Measurements from ENCODE around the gene PFDN4. TPM values are rescaled to one million over a fixed set of nuclear protein-coding genes. Genes with fewer than 3 reads are reported as not detected.

The PFDN4 gene
- total RNA-seq, 1 experiment from 2014 or later: 257 TPM

GRCh38 chr20:54172856-54173652 lies 34.8 kb upstream of the PFDN4 start:
- DNase-seq (ENCODE audit: low spot score): no peak
- in situ Hi-C loops (cut with HindIII; ENCODE audit: low sequenced_read_pairs): no loop called here

- DNase-seq (ENCODE audit: low spot score): no peak
- in situ Hi-C loops (cut with HindIII; ENCODE audit: low sequenced_read_pairs): no loop called here
Measured at GRCh38 chr20:54173653-54174456, 34.0 kb upstream of the PFDN4 start, which contains the start of gene CYP24A1. CYP24A1 (minus strand) TSS chr20:54173986; CDS start chr20:54173579, 407 bp downstream.

DNA sequence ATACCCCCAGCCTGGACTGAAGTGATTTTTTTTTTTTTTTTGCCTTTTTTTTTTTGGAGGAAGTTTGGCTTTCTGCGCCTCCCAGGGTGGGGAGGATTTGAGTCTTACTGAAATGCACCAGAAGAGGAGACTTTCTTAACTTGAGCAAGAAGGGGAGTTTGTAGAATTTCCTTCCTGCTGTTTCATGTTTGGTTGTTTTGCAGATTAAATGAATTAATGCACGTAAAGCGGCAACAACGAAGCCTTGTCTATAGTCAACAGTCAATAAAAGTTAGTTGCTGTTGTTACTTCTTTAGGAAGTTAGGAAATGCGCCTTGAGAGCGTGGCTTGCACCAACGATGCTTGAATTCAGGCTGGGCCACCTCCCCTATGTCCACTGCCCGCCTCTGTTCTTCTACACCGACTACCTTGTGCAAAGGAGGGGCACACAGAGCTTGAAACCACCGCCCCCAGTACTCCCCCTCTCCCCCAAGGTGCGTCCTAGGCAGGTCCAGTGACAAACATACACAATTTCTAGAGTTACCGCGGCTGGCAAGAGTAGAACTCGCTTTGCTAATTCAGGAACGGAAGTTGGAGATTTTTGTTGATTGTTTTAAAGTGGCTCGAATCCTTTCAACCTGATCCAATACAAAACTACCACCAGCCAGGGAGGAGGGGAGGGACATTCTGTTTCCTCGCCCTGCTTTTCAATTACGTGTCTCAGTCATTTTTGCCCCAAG lies 33.3 kb upstream of the PFDN4 start:
- DNase-seq (ENCODE audit: low spot score): no peak
- in situ Hi-C loops (cut with HindIII; ENCODE audit: low sequenced_read_pairs): no loop called here

DNA sequence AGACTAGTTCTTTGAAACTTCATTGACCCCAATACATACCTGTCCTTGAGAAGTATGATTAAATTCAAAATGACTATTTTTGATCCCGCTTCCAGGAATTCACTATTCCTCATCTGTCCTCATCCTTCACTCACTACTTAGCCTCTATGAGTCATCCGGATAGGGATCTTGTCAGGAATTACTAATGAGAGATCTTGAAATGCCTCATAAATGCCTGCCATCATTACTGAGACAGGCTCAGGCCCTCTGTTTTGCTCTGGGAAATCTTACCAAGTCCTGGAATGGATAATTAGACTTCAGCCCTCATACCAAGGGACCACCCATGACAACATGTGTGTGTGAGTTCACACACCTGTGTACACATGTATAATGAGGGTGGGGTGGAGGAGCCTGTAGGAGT lies 31.3 kb upstream of the PFDN4 start:
- DNase-seq (ENCODE audit: low spot score): no peak
- in situ Hi-C loops (cut with HindIII; ENCODE audit: low sequenced_read_pairs): no loop called here

- in situ Hi-C loops (cut with HindIII; ENCODE audit: low sequenced_read_pairs): no loop called here
- no peak for DNase-seq (ENCODE audit: low spot score)
Measured at GRCh38 chr20:54177378-54177777, 30.5 kb upstream of the PFDN4 start.

DNA sequence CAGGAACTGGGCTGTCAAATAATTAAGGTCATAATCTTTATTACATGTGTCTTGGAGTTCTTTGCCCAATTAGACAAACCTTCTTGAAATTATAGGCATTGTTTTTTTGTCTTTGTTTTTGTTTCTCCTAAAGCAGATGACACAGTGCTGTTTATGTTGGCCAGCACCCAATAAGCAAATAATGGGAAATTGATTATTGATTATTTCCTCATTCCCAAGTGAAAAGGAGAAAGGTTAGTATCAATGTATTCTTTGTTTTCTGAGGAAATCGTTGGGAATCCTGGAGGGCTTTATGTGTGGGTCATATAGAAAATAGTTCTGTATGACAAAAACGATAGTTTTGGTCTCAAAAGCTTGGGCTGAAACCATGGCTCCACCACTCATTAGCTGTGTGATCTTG lies 29.6 kb upstream of the PFDN4 start:
- in situ Hi-C loops (cut with HindIII; ENCODE audit: low sequenced_read_pairs): no loop called here
- no peak for DNase-seq (ENCODE audit: low spot score)

GRCh38 chr20:54179946-54180345 lies 27.9 kb upstream of the PFDN4 start:
- in situ Hi-C loops (cut with HindIII; ENCODE audit: low sequenced_read_pairs): no loop called here
- no peak for DNase-seq (ENCODE audit: low spot score)

- DNase-seq (ENCODE audit: low spot score): no peak
- in situ Hi-C loops (cut with HindIII; ENCODE audit: low sequenced_read_pairs): no loop called here
Measured at GRCh38 chr20:54180931-54181330, 27.0 kb upstream of the PFDN4 start.

DNA sequence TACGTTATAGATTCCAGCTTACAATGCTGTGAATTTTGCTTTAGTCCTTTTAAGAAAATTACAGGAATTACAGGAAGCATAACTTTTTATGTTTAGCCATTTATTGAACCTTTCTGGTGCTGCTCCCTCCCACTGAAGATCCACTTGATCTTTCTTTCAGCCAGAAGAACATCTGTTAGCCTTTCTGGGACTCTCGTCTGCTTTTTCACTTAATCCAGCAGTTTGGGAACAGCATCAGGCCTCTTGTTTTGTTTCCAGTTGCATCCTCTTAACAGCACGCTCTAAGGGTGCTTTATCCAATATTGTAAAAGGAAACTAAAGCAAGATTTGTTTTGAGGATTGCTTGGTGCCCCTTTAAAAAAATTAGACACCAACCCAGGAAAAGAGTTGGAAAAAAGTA lies 23.8 kb upstream of the PFDN4 start:
- in situ Hi-C loops (cut with HindIII; ENCODE audit: low sequenced_read_pairs): no loop called here
- no peak for DNase-seq (ENCODE audit: low spot score)

DNA sequence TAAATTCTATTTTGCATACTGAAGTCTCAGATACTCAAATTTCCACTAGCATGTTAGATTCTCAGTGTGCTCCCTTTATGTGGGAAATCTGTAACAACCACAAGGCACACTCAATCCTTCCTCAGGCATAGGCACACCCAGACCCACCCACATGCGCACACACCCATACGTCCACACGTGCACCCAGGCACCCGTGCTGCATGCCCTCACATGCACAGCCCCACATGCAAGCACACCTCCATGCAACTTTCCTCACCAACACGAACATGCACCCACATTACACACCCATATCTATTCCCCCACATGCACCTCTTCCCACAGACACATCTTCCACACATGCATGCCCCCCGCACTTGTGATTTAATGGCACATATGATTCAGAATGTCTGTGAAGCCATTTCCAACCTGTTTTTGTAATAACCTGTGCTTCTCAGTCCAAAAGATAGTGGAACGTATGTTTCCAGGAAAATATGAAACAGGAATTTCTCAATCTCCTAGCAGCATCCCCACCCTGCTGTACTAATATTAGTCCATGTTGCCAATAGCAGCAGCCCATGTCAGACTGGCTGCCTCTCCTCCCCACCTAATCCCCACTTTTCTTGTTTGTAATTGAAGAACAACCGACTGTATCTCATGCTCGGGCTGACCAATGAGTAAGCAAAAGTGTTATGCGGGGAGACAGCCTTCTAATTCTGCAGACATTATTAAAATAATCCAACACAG lies 22.8 kb upstream of the PFDN4 start:
- DNase-seq (ENCODE audit: low spot score): no peak
- in situ Hi-C loops (cut with HindIII; ENCODE audit: low sequenced_read_pairs): no loop called here

DNA sequence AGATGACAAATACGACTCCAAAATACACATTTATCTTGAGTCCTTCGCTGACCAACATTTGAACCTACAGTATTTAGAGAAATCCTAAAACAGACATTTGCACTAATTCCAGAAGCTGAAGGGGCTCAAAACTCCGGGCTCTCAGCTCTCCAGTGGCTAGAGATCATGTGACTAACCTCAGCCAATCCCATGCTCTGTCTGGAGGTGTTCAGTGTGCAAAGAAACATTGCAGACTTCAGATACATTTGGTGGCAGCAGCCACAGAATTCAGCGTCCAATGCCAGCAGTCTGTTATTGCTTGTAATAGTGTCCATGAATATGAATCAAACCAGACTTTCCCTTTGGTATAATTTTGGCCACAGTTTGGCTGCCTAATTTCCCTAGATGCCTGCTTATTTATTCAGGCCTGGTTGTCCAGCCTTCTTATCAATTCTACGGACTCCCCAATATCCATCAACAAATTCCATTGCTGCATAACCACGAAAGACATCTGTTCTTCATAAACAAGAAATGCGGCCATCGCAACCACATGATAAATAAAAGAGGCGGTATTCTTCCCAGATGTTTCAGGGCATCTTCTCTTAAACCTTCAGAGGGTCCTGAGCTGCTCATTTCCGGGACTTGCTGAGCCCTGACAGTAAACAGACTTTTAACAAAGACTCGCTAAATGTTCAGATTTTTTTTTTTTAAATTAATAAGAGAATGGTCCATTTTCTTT lies 19.6 kb upstream of the PFDN4 start:
- DNase-seq (ENCODE audit: low spot score): no peak
- in situ Hi-C loops (cut with HindIII; ENCODE audit: low sequenced_read_pairs): no loop called here

GRCh38 chr20:54189630-54190029 lies 18.3 kb upstream of the PFDN4 start:
- no peak for DNase-seq (ENCODE audit: low spot score)
- in situ Hi-C loops (cut with HindIII; ENCODE audit: low sequenced_read_pairs): no loop called here

- in situ Hi-C loops (cut with HindIII; ENCODE audit: low sequenced_read_pairs): no loop called here
- no peak for DNase-seq (ENCODE audit: low spot score)
Measured at GRCh38 chr20:54190217-54190616, 17.7 kb upstream of the PFDN4 start.

- DNase-seq (ENCODE audit: low spot score): no peak
- in situ Hi-C loops (cut with HindIII; ENCODE audit: low sequenced_read_pairs): no loop called here
Measured at GRCh38 chr20:54193817-54194216, 14.1 kb upstream of the PFDN4 start.

GRCh38 chr20:54194724-54195438 lies 13.0 kb upstream of the PFDN4 start:
- DNase-seq (ENCODE audit: low spot score): no peak
- in situ Hi-C loops (cut with HindIII; ENCODE audit: low sequenced_read_pairs): no loop called here

DNA sequence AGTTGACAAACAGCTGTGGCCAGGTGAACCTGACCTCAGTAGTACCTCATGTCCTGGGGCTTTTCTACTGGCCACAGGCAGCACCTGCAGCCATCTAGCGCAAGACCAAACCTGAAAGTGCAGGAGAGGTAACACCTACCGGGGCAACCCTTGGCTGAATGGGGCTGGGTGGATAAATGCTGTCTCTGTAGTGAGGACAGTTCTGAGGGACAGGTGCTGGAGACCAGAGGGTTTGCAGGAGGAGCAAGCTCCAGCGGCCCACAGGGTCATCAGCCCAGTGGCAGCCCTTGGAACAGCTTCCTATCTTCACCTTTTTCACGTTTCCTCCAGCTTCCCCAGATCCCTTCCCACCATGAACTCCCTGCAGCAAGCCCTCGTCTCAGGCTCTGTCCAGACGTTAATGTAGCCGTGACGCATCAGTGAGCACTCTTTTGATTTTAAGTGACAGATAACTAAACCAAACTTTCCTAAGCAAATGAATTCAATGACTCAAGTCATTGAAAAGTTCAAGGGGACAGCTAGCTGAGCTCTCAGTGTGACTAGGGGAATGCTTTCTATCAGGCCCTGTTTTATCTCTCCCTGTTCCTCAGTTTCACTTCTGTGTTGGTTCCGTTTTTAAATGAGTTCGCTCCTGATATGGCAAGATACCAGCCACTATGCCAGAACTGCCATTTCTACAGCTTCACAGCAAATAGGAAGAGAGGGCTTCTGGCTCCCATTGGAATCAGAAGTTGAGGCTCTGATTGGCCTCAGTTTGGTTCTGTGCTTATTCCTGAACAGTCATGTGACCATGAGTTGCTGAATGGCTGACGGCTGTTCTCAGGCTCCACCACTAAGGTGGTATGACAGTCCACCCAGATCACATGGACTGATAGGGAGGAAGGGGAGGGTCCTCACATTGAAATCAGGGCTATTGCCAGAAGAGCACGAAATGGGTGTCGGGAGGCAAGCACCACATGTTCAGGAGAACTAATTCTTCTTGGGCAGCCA lies 12.1 kb upstream of the PFDN4 start:
- no peak for DNase-seq (ENCODE audit: low spot score)
- in situ Hi-C loops (cut with HindIII; ENCODE audit: low sequenced_read_pairs): no loop called here

Data from G401 (cell line).